ENCODE results near the gene HOXA3. TPM values are rescaled to one million over a fixed set of nuclear protein-coding genes. Genes with fewer than 3 reads are reported as not detected.
A peak's percentile ranks its signal among the peaks of the same experiment; 100 is the strongest.

The HOXA3 gene
- total RNA-seq, 1 donor from 2014 or later = not detected

GRCh38 chr7:27098578-27099451, 53.6 kb downstream of the HOXA3 start:
- Histone ChIP-seq H3F3A (ENCODE audit: low read depth) (peaks cover 27% of the 10 kb centered on the region), H3K4me3 (no peak overlapping the region), H3K9me3 (ENCODE audit: low read depth) (no peaks in the 10 kb centered on the region), H3K27me3 (peaks cover 100% of the 10 kb centered on the region), H3K9ac (no peak overlapping the region), H3K27ac (no peak overlapping the region), H3K36me3 (no peaks in the 10 kb centered on the region), H4K20me1 (ENCODE audit: low read depth) (peaks cover 100% of the 10 kb centered on the region), H3K4me1 (peaks cover 11% of the 10 kb centered on the region), H2AFZ (replicated peaks) (no peak overlapping the region), H3K79me2 (ENCODE audit: low read depth) (no peaks in the 10 kb centered on the region), H3K4me2 (no peak overlapping the region)
- Mint-ChIP-seq H3K9me3 (peaks cover 11% of the 10 kb centered on the region), H3K27ac (no peak overlapping the region), H3K4me3 (no peak overlapping the region), H3K27me3 (ENCODE audit: insufficient read depth, low read depth) (peaks cover 94% of the 10 kb centered on the region), H3K36me3 (no peaks in the 10 kb centered on the region), H3K4me1 (peaks cover 10% of the 10 kb centered on the region)
- TF ChIP-seq EZH2 (IDR thresholded peaks at IDR 0.05) (peak; percentile 99), CTCF (IDR thresholded peaks at IDR 0.05) (no peak), EZH2phosphoT487 (IDR thresholded peaks at IDR 0.05) (peak; percentile 97)
- peak; percentile 68 for DNase-seq (ENCODE audit: low spot score)

GRCh38 chr7:27097686-27098577, 54.5 kb downstream of the HOXA3 start:
- H3K27ac ChIP-seq = no peak overlapping the region
- Mint-ChIP-seq H3K9me3 (peaks cover 12% of the 10 kb centered on the region), H3K27me3 (ENCODE audit: insufficient read depth, low read depth) (peaks cover 94% of the 10 kb centered on the region), H3K36me3 (no peaks in the 10 kb centered on the region), H3K4me3 (peak overlapping the region; percentile 60), H3K4me1 (peaks cover 10% of the 10 kb centered on the region), H3K27ac (no peak overlapping the region)
- peaks cover 100% of the 10 kb centered on the region for H4K20me1 ChIP-seq (ENCODE audit: low read depth)
- H2AFZ ChIP-seq (replicated peaks) = no peak overlapping the region
- DNase-seq (ENCODE audit: low spot score) = peak; percentile 73
- TF ChIP-seq CTCF (IDR thresholded peaks at IDR 0.05) = no peak
- TF ChIP-seq EZH2phosphoT487 (IDR thresholded peaks at IDR 0.05) = peak; percentile 35
- no peak overlapping the region for H3K9ac ChIP-seq
- no peaks in the 10 kb centered on the region for H3K9me3 ChIP-seq (ENCODE audit: low read depth)
- H3K4me2 ChIP-seq = no peak overlapping the region
- no peak overlapping the region for H3K4me3 ChIP-seq
- H3F3A ChIP-seq (ENCODE audit: low read depth) = peaks cover 27% of the 10 kb centered on the region
- H3K36me3 ChIP-seq = no peaks in the 10 kb centered on the region
- H3K79me2 ChIP-seq (ENCODE audit: low read depth) = no peaks in the 10 kb centered on the region
- peaks cover 11% of the 10 kb centered on the region for H3K4me1 ChIP-seq
- H3K27me3 ChIP-seq = peaks cover 100% of the 10 kb centered on the region

- TF ChIP-seq EZH2phosphoT487 (IDR thresholded peaks at IDR 0.05) = peak; percentile 54
- TF ChIP-seq CTCF (IDR thresholded peaks at IDR 0.05) = no peak
- peak; percentile 93 for TF ChIP-seq EZH2 (IDR thresholded peaks at IDR 0.05)
- peaks cover 10% of the 10 kb centered on the region for H3K4me1 Mint-ChIP-seq
- Histone ChIP-seq H2AFZ (replicated peaks) (no peak overlapping the region), H3K4me1 (peaks cover 11% of the 10 kb centered on the region), H3K36me3 (no peaks in the 10 kb centered on the region), H3K27me3 (peaks cover 100% of the 10 kb centered on the region), H3K9me3 (ENCODE audit: low read depth) (no peaks in the 10 kb centered on the region), H4K20me1 (ENCODE audit: low read depth) (peaks cover 100% of the 10 kb centered on the region), H3F3A (ENCODE audit: low read depth) (peaks cover 27% of the 10 kb centered on the region), H3K9ac (no peak overlapping the region), H3K27ac (no peak overlapping the region), H3K4me3 (peak overlapping the region; percentile 58), H3K4me2 (peak overlapping the region; percentile 92), H3K79me2 (ENCODE audit: low read depth) (no peaks in the 10 kb centered on the region)
- peak; percentile 31 for DNase-seq (ENCODE audit: low spot score)
- H3K27ac Mint-ChIP-seq = no peak overlapping the region
- H3K27me3 Mint-ChIP-seq (ENCODE audit: insufficient read depth, low read depth) = peaks cover 95% of the 10 kb centered on the region
- H3K4me3 Mint-ChIP-seq = peak overlapping the region; percentile 72
- H3K9me3 Mint-ChIP-seq = peaks cover 12% of the 10 kb centered on the region
- H3K36me3 Mint-ChIP-seq = no peaks in the 10 kb centered on the region
Measured at GRCh38 chr7:27096768-27097514, 55.4 kb downstream of the HOXA3 start.

All from neural progenitor cell (in vitro differentiated cells).